ENCODE measurements around the gene CSNK2A1. TPM values are rescaled to one million over a fixed set of nuclear protein-coding genes. Genes with fewer than 3 reads are reported as not detected.
"Not testable (repeated sequence)": the region's sequence is repeated elsewhere in the genome, so short reads cannot be mapped to it uniquely, and the experiment has no call there.

Gene CSNK2A1
- polyA plus RNA-seq, 1 donor: 107 TPM

DNA sequence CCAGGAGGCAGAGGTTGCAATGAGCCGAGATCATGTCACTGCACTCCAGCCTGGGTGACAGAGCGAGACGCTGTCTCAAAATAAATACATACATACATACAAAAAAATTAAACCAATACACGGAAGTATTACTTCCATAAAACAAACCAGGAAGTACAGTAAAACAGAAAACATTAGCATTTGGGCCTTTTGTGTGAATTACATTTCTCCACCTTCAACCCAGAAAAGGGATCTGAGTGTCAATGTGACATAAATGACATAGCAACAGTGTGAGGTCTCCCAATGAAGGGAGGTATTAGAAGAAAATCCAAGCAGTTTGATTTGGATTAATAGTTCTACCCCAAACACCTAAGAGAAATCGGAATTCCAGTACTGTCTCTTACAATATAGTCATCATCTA lies 10.1 kb downstream of the CSNK2A1 start:
- no peak for DNase-seq (ENCODE audit: low read depth)

DNA sequence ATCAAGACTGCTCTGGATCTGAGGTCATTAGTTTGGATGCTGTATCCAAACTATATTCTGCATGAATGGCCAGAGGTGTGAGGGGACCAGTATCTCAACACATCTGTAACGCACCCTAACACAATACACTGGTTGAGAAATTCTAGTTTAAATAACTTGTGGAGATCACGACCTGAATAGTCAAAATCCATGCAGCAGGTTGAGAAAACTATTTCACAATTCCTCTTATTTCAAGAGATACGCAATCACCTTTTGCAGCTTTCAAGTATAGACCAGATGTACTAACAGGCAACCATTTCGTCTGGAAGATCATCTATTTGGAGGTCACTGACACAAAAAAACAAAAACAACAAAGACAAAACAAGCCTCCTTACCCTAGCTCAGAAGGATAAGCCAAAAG lies 11.1 kb downstream of the CSNK2A1 start:
- no peak for DNase-seq (ENCODE audit: low read depth)

DNA sequence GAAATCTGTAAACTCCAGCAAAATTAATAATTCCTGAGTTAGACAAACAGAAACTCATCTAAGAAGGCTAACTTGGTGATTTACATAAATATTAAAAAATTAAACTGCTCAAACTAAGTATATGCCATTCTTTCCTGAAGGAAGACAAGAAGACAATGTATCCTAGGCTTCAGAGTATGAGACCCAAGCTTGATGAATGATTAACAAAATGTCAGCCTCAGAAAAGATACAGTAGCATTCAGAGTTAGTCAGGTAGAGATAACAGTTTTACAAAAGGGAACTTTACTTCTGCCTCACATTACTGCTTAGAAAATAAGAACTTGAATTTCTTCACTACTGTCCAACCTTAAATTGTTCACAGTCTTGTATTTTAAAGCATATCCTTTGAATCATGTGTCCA lies 12.0 kb downstream of the CSNK2A1 start:
- DNase-seq (ENCODE audit: low read depth): no peak

DNA sequence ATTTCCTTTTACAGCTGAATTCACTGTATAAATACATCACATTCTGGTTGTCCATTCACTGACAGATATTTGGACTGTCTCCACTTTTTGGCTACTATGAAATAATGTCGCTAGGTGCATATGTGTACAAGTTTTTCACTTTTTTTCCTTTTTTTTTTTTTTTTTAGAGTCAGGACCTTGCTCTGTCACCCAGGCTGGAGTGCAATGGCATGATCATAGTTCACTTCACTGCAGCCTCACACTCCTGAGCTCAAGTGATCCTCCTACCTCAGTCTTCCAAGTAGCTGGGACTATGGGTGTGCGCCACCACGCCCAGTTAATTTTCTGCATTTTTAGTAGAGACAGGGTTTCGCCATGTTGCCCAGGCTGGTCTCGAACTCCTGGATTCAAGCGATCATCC lies 13.3 kb downstream of the CSNK2A1 start:
- no peak for DNase-seq (ENCODE audit: low read depth)

DNA sequence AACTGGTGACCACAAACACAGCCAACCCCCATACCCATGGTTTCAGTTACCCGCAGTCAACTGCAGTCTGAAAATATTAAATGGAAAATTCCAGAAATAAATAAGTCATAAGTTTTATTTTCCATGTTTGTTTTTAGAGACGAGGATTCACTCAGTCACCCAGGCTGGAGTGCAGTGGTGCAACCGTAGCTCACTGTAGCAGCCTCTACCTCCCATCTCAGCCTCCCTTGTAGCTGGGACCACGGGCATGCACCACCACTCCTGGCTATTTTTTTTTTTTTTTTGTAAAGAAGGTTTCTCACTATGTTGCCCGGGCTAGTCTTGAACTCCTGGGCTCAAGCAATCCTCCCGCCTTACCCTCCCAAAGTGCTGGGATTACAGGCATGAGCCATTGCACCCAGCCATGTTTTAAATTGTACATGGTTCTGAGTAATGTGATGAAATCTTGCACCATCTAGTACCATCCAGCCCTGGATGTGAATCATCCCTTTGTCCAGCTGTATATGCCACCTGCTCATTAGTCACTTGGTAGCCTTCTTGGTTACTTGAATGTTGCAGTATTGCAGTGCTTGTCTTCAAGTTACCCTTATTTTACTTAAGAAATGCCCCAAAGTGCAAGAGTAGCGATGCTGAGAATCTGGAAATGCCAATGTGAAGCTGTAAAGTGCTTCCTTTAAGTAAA lies 14.5 kb downstream of the CSNK2A1 start:
- DNase-seq (ENCODE audit: low read depth): no peak

DNA sequence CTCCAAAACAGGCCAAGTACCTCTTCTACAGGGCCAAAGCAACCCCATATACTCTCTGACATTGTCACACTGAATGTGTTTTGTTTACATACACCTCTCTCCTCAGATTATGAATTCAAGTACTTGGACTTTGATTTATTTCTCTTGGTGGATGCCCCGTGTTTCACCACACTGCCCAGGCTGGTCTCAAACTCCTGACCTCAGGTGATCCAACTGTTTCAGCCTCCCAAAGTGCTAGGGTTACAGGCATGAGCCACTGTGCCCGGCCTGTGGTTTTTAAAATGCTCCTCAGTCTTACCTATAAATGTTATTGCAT lies 16.1 kb downstream of the CSNK2A1 start:
- DNase-seq (ENCODE audit: low read depth): no peak

- no peak for DNase-seq (ENCODE audit: low read depth)
Measured at GRCh38 chr20:521860-522259, 21.7 kb downstream of the CSNK2A1 start.

DNA sequence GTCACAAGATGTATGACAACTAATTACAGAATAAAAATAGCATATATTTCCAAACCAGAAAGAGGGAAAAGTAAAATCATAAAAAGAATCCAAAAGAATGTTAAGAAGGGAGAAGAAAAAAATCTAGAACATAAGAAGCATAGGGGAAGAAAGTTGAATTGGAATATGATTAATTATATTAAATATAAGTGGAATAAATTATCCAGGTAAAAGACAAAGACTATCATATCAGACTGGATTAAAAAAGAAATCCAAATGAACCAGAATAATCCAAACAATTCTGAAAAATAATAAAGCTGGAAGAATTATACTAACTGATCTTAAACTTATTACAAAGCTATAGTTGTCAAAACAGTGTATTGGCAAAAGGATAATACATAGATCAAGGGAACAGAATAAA lies 23.6 kb downstream of the CSNK2A1 start:
- no peak for DNase-seq (ENCODE audit: low read depth)

DNA sequence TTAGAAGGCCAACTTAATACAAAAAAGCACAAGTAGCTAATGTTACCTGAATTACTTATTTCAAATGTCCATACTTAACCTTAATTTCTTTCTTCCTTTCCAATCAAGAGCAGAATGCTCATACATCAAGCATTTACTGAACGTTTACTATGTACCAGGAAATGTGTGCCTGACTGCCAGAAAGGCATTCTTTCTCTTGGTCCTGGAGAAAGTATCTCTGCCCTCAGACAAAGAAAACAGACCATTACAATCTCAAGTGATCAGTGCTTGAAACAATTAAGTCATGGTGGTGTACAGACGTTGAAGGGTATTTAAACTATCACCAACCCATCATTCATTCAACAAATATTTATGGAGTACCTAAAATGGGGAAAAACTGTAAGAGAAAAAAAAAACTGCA lies 26.4 kb downstream of the CSNK2A1 start:
- DNase-seq (ENCODE audit: low read depth): no peak

DNA sequence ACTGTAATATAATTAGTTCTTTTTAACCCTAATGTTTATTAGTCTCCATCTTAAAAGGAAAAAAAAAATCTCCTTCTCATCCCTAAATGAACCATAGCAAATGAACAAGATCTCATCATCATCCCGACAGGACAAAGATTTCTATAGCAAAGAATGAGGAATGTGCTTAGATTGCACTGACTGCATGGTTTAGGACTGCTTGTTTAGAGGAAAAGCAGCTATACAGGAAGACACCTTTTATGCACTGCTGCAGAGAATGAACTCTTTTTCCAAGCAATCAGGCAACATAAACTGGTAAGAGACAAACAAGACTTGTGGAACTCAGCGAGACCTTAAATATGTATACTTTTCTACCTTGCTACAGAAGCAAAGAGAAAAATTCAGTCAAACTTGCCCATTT lies 26.8 kb downstream of the CSNK2A1 start:
- no peak for DNase-seq (ENCODE audit: low read depth)

- no peak for DNase-seq (ENCODE audit: low read depth)
Measured at GRCh38 chr20:515696-516095, 27.9 kb downstream of the CSNK2A1 start.

DNA sequence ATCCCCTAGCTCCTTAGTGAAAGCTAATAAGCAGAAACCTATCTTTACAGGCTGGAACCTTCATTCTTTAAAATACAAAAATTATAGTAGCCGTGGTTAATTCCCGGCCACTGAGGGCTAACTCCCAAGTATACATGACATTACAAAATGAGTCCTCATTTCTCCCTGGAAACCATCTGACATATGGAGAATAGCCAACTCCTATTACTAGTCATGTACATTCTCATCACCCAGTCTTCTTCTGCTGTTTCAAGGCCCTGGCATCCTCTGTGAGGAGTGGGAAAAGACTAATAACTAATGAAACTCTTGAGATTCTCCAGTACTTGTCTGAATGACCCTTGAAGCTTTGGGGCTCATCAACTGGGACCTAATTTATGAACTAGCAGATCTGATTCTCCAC lies 30.2 kb downstream of the CSNK2A1 start:
- no peak for DNase-seq (ENCODE audit: low read depth)

GRCh38 chr20:510328-511057 lies 33.1 kb downstream of the CSNK2A1 start:
- not testable (repeated sequence) for DNase-seq (ENCODE audit: low read depth)

GRCh38 chr20:508364-508787 lies 35.2 kb downstream of the CSNK2A1 start:
- not testable (repeated sequence) for DNase-seq (ENCODE audit: low read depth)

DNA sequence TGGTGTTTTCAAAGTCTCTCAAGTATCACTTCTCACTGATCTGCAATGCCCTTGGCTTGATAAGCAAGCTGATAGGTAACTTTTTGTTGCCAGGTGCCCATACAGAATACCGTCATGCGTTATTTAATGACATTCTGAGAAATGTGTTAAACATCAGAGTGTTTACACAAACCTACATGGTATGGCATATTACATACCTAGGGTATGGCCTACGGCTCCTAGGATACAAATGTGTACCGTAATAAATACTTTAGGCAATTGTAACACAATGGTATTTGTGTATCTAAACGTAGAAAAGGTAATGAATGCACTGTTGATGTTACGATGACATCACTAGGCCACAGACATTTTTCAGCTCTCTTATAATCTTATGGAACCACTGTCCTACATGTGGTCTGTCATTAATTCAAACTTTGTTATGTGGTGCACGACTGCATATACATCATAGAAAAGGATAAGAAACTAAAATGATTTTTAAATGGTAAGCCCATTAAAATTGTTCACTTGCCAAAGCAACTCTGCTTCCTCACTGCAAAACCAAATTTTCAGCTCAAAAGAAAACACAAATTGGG lies 35.7 kb downstream of the CSNK2A1 start:
- DNase-seq (ENCODE audit: low read depth): no peak

- DNase-seq (ENCODE audit: low read depth): no peak
Measured at GRCh38 chr20:507006-507758, 36.4 kb downstream of the CSNK2A1 start.

DNA sequence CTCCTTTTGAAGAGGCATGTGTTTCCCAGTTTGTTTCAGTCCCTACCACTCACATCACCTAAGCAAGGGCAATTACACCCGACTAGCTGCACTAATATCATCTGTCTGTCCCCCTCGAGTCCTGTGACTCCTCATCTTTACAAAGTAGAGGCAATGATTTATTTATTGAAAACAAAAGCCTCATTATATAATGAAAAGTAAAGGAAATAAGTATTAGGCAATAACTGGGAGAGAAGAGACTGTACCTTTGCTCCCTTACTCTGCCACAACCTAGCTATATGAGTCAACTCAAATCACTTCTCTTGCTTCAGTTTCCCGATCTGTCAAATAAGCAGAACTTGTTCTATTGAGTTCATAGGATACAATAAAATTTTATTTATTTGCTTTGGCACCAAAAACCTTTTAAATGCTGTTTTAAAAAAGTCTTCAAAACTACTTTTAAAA lies 38.9 kb downstream of the CSNK2A1 start:
- DNase-seq (ENCODE audit: low read depth): no peak

DNA sequence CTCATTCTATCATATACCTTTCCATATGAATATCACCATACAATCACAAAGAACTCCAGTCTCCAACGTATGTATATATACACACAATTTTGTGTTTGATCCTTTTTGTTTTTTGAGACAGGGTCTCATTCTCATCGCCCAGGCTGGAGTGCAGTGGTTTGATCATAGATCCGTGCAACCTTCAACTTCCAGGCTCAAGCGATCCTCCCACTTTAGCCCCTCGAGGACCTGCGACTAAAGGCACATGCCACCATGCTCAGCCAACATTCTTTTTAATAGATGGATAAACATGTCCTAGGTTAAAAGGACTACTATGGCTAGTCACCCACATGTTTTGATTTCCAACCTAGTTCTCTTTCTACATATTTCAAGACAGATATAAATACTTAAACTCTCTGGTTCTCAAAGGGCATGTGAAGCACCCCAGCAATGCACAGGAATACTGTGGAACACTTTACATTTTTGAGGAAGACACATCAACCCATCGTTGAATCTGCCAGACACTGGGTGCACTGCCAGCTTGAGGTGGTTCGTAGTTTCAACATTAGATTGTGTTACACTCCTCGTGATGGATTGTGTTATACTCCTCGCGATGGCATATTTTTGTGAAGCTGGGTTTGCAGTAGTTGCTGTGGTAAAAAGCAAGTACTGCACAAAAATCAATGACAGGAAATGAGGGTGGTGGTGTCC lies 40.4 kb downstream of the CSNK2A1 start:
- DNase-seq (ENCODE audit: low read depth): no peak

DNA sequence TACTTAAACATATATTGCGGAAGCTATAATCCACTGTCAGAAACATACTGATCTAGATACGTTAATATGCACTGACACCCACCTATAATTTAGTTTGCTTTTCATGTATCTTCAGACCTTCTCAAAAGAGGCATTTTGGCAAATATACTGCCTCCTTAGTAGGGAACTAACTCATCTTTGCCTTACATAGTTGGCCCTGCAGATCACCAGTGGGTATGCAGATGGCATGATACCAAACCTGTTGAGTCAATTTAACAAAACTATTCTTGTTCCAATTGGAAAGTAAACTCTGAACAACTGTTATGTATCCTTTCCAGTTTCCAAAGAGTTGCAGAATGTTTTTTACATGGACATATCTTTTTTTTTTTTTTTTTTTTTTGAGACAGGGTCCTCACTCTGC lies 45.6 kb downstream of the CSNK2A1 start:
- no peak for DNase-seq (ENCODE audit: low read depth)

- no peak for DNase-seq (ENCODE audit: low read depth)
Measured at GRCh38 chr20:496126-496696, 47.4 kb downstream of the CSNK2A1 start.

GRCh38 chr20:492159-492558 lies 51.4 kb downstream of the CSNK2A1 start:
- DNase-seq (ENCODE audit: low read depth): no peak

GRCh38 chr20:487655-488054 lies 55.9 kb downstream of the CSNK2A1 start:
- DNase-seq (ENCODE audit: low read depth): no peak

All from forelimb muscle (tissue), 1 donor.